Endothelial cell (in vitro differentiated cells): ENCODE measurements around the gene STN1. TPM values are rescaled to one million over a fixed set of nuclear protein-coding genes. Genes with fewer than 3 reads are reported as not detected.

Source experiments
- DNase-seq: peaks from one replicate; pipeline ENCODE4 v3.0.0; 2021; ENCODE audit warnings: low spot score
- H3K27ac Mint-ChIP-seq: one replicate; pipeline ENCODE4 v1.8.0; 2021; ENCODE audit warnings: mixed read lengths, inconsistent platforms; ENCODE audit not compliant: unreplicated experiment
- H3K27me3 Mint-ChIP-seq: one replicate; pipeline ENCODE4 v1.8.0; 2021; ENCODE audit warnings: mild to moderate bottlenecking, moderate library complexity, mixed read lengths, inconsistent platforms; ENCODE audit not compliant: unreplicated experiment
- H3K36me3 Mint-ChIP-seq: one replicate; pipeline ENCODE4 v1.8.0; 2021; ENCODE audit warnings: mild to moderate bottlenecking, low read depth, mixed read lengths, inconsistent platforms; ENCODE audit not compliant: unreplicated experiment
- H3K4me1 Mint-ChIP-seq: one replicate; pipeline ENCODE4 v1.8.0; 2021; ENCODE audit warnings: mild to moderate bottlenecking, mixed read lengths, inconsistent platforms; ENCODE audit not compliant: unreplicated experiment
- H3K4me3 Mint-ChIP-seq: one replicate; pipeline ENCODE4 v1.8.0; 2021; ENCODE audit warnings: mild to moderate bottlenecking, mixed read lengths, inconsistent platforms; ENCODE audit not compliant: unreplicated experiment
- H3K9me3 Mint-ChIP-seq: one replicate; pipeline ENCODE4 v1.8.0; 2021; ENCODE audit warnings: mixed read lengths, inconsistent platforms; ENCODE audit not compliant: unreplicated experiment
- total RNA-seq: library from RNA; stranded (reverse); fragmentation: NEBNext Ultra II Directional; extraction: Animal tissue kit (Norgen Biotek cat#: 25700); gene quantifications from one replicate; pipeline ENCODE4 v1.2.1, GENCODE V29; 2021; ENCODE audit not compliant: unreplicated experiment
- TF ChIP-seq, protein P1 (sequence below): fragments of 200-600 bp; sonication (generic); IDR thresholded peaks from one replicate; pipeline ENCODE4 v1.5.0; 2021; ENCODE audit warnings: antibody characterized with exemption; ENCODE audit not compliant: unreplicated experiment

Gene STN1
- total RNA-seq, 1 donor from 2014 or later, result 11.5 TPM

DNA sequence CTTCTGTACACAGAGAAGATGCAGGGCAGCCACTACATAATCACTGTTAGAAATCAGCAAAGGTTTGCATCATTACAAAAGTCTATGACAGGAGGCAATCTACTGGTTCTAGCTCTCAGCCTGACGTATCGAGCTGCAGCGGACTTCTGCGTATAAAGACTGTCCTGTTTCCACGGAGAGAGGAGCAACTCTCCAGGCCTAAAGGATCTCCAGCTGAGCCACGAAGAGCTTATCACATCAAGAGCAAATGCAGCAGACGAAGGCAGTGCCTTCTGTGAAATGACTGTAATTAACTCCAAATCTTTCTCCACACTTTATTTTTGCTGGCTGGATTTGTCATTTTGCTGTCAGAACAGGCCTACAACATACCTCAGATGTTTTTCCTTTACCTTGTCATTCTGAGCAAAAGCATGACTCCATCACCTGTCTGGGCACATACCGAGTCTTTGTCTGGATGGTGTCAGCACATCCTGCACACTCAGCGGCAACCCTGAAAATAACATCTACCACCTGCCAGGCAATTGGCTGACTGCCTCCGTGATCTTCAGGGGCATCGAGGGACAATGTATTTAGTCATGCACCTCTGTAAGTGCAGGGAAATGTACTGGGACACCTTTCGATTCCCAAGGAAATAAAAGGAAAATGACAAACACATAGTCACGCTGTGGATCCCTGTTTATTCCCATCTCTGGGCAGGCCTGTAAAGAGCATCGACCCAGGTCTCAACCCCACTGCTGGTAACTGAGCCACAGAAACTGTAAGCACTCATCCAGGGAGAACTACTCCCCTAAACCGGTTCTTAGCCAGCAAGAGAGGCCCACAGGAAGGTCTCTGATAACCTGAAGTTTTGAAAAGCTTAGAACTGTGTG is 36.3 kb downstream of the STN1 start:
- peaks cover 9% of the 10 kb centered on the region for H3K27me3 Mint-ChIP-seq
- no peak for DNase-seq
- H3K9me3 Mint-ChIP-seq, result no peaks in the 10 kb centered on the region
- H3K36me3 Mint-ChIP-seq, result peaks cover 20% of the 10 kb centered on the region
- TF ChIP-seq, protein P1, sequence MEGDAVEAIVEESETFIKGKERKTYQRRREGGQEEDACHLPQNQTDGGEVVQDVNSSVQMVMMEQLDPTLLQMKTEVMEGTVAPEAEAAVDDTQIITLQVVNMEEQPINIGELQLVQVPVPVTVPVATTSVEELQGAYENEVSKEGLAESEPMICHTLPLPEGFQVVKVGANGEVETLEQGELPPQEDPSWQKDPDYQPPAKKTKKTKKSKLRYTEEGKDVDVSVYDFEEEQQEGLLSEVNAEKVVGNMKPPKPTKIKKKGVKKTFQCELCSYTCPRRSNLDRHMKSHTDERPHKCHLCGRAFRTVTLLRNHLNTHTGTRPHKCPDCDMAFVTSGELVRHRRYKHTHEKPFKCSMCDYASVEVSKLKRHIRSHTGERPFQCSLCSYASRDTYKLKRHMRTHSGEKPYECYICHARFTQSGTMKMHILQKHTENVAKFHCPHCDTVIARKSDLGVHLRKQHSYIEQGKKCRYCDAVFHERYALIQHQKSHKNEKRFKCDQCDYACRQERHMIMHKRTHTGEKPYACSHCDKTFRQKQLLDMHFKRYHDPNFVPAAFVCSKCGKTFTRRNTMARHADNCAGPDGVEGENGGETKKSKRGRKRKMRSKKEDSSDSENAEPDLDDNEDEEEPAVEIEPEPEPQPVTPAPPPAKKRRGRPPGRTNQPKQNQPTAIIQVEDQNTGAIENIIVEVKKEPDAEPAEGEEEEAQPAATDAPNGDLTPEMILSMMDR, result no peak
- peak overlapping the region; percentile 39 for H3K4me3 Mint-ChIP-seq
- no peaks in the 10 kb centered on the region for H3K4me1 Mint-ChIP-seq
- no peak overlapping the region for H3K27ac Mint-ChIP-seq

GRCh38 chr10:103879831-103880230 is 38.2 kb downstream of the STN1 start:
- Mint-ChIP-seq H3K36me3 (peaks cover 20% of the 10 kb centered on the region), H3K27ac (no peak overlapping the region), H3K4me1 (no peaks in the 10 kb centered on the region), H3K27me3 (peaks cover 9% of the 10 kb centered on the region), H3K4me3 (no peak overlapping the region), H3K9me3 (no peaks in the 10 kb centered on the region)
- no peak for DNase-seq
- TF ChIP-seq, protein P1, result no peak

DNA sequence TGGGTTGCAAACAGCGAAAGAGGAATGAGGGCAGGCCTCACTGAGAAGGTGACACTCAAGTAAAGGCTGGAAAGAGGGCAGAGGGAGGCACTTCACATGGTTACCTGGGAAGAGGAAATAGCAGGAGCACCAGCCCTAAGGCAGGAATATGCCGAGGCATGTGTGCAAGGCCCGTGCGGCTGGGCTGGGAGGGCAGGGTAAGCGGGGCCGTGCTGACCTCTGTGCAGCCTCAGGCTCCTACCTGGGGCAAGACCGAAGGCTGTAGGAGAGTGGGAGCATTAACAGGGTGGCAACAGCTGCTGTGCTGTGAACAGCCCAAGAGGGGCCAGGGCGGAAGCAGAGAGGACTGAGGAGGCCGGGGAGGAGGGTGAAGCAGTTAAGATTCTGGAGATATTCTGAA is 38.6 kb downstream of the STN1 start:
- Mint-ChIP-seq H3K4me1 (no peaks in the 10 kb centered on the region), H3K4me3 (no peak overlapping the region), H3K27ac (no peak overlapping the region), H3K36me3 (peaks cover 20% of the 10 kb centered on the region), H3K9me3 (no peaks in the 10 kb centered on the region), H3K27me3 (peaks cover 9% of the 10 kb centered on the region)
- TF ChIP-seq, protein P1, result no peak
- DNase-seq, result no peak

GRCh38 chr10:103877861-103878260 is 40.1 kb downstream of the STN1 start:
- H3K4me3 Mint-ChIP-seq, result no peak overlapping the region
- peaks cover 20% of the 10 kb centered on the region for H3K36me3 Mint-ChIP-seq

DNA sequence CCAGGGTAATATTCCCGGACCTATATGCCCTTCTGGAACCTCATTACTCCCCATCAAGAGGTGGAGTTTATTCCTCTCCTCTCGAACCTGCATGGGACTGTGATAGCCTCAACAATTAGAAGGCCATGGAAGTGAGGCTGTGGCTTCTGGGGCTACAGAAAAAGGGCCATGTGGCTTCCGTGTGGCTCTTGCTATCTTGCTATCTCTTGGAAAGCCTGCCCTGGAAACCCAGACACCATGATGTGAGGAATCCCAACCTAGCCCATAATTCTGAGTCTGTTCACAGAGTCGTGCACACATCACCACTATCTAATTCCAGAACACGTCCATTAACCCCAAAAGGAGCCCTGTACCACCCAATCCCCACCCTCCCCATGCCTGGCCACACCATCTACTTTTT is 41.8 kb downstream of the STN1 start:
- no peaks in the 10 kb centered on the region for H3K4me1 Mint-ChIP-seq
- H3K27ac Mint-ChIP-seq, result no peak overlapping the region
- TF ChIP-seq, protein P1, result no peak
- H3K4me3 Mint-ChIP-seq, result no peak overlapping the region
- H3K27me3 Mint-ChIP-seq, result peaks cover 6% of the 10 kb centered on the region
- H3K36me3 Mint-ChIP-seq, result peaks cover 15% of the 10 kb centered on the region
- H3K9me3 Mint-ChIP-seq, result no peaks in the 10 kb centered on the region
- no peak for DNase-seq

More at GRCh38 chr10:103877861-103878260, 40.1 kb downstream of the STN1 start:
- Mint-ChIP-seq H3K9me3 (no peaks in the 10 kb centered on the region), H3K27me3 (peaks cover 8% of the 10 kb centered on the region), H3K4me1 (no peaks in the 10 kb centered on the region), H3K27ac (no peak overlapping the region)
- TF ChIP-seq, protein P1, result no peak
- DNase-seq, result no peak
